ENCODE measurements around the gene ANKS4B. TPM values are rescaled to one million over a fixed set of nuclear protein-coding genes. Genes with fewer than 3 reads are reported as not detected.
"Not testable (repeated sequence)": the region's sequence is repeated elsewhere in the genome, so short reads cannot be mapped to it uniquely, and the experiment has no call there.

ANKS4B gene
- total and polyA plus RNA-seq, 5 donors from 2014 or later: not detected

- H3K27me3 ChIP-seq (ENCODE audit: control insufficient read depth, insufficient read depth, low read length): peaks cover 10% of the 10 kb centered on the region
- ATAC-seq (ENCODE audit: low read depth in 2 of 2) (no peak), DNase-seq (no peak)
- H3K27ac Mint-ChIP-seq: no peak overlapping the region
- no peaks in the 10 kb centered on the region for H3K4me1 Mint-ChIP-seq
- H3K4me1 ChIP-seq (ENCODE audit: control insufficient read depth, insufficient read depth, low read length, poor library complexity, severe bottlenecking): no peaks in the 10 kb centered on the region
- H3K36me3 Mint-ChIP-seq: no peaks in the 10 kb centered on the region
- H3K36me3 ChIP-seq (ENCODE audit: control insufficient read depth, insufficient read depth, low read length): no peaks in the 10 kb centered on the region
- H3K27me3 Mint-ChIP-seq: peaks cover 19% of the 10 kb centered on the region
- H3K27ac ChIP-seq (ENCODE audit: insufficient read depth, low read length, poor library complexity, severe bottlenecking): no peak overlapping the region
- H3K4me3 ChIP-seq (ENCODE audit: low read depth, low read length): no peak overlapping the region
- peaks cover 0 to 2% of the 10 kb centered on the region in 2 experiments for H3K9me3 ChIP-seq (ENCODE audit: control insufficient read depth in 2 of 2, low read length in 2 of 2)
- no peaks in the 10 kb centered on the region for H3K9me3 Mint-ChIP-seq
- H3K4me3 Mint-ChIP-seq: no peak overlapping the region
These were observed 1.7 kb downstream of the ANKS4B start for GRCh38 chr16:21235199-21235585.

GRCh38 chr16:21236831-21237230 is 3.3 kb downstream of the ANKS4B start:
- Histone ChIP-seq H3K36me3 (ENCODE audit: control insufficient read depth, insufficient read depth, low read length) (no peaks in the 10 kb centered on the region), H3K9me3 (ENCODE audit: control insufficient read depth in 2 of 2, low read length in 2 of 2) (peaks cover 0 to 2% of the 10 kb centered on the region in 2 experiments), H3K27me3 (ENCODE audit: control insufficient read depth, insufficient read depth, low read length) (peaks cover 7% of the 10 kb centered on the region), H3K4me3 (ENCODE audit: low read depth, low read length) (no peak overlapping the region), H3K4me1 (ENCODE audit: control insufficient read depth, insufficient read depth, low read length, poor library complexity, severe bottlenecking) (no peaks in the 10 kb centered on the region), H3K27ac (ENCODE audit: insufficient read depth, low read length, poor library complexity, severe bottlenecking) (no peak overlapping the region)
- H3K27me3 Mint-ChIP-seq: peaks cover 15% of the 10 kb centered on the region
- no peaks in the 10 kb centered on the region for H3K36me3 Mint-ChIP-seq
- H3K4me3 Mint-ChIP-seq: no peak overlapping the region
- no peaks in the 10 kb centered on the region for H3K9me3 Mint-ChIP-seq
- H3K4me1 Mint-ChIP-seq: no peaks in the 10 kb centered on the region
- DNase-seq (no peak), ATAC-seq (ENCODE audit: low read depth in 2 of 2) (no peak)
- no peak overlapping the region for H3K27ac Mint-ChIP-seq

DNA sequence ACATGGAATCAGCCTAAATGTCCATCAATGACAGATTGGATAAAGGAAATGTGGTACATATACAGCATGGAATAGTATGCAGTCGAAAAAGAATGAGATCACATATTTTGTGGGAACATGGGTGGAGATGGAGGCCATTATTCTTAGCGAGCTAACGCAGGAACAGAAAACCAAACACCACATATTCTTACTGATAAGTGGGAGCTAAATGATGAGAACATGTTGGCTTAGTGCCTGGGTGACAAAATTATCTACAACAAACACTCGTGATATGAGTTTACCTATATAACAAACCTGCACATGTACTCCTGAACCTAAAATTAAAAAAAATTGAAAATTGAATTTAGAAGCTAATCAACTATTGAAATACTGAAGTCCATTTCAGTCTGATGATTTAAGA is 6.1 kb downstream of the ANKS4B start:
- DNase-seq: no peak
- Histone ChIP-seq H3K36me3 (ENCODE audit: control insufficient read depth, insufficient read depth, low read length) (no peaks in the 10 kb centered on the region), H3K27ac (ENCODE audit: insufficient read depth, low read length, poor library complexity, severe bottlenecking) (no peak overlapping the region), H3K27me3 (ENCODE audit: control insufficient read depth, insufficient read depth, low read length) (peaks cover 3% of the 10 kb centered on the region), H3K4me3 (ENCODE audit: low read depth, low read length) (no peak overlapping the region), H3K9me3 (ENCODE audit: control insufficient read depth in 2 of 2, low read length in 2 of 2) (no peaks in the 10 kb centered on the region), H3K4me1 (ENCODE audit: control insufficient read depth, insufficient read depth, low read length, poor library complexity, severe bottlenecking) (no peaks in the 10 kb centered on the region)
- Mint-ChIP-seq H3K9me3 (no peaks in the 10 kb centered on the region), H3K27ac (no peak overlapping the region), H3K4me1 (no peaks in the 10 kb centered on the region), H3K36me3 (no peaks in the 10 kb centered on the region), H3K4me3 (no peak overlapping the region), H3K27me3 (peaks cover 8% of the 10 kb centered on the region)
- ATAC-seq (ENCODE audit: low read depth in 2 of 2): no peak

GRCh38 chr16:21242756-21243155 is 9.3 kb downstream of the ANKS4B start:
- peaks cover 0 to 6% (median 0%) of the 10 kb centered on the region in 4 donors for H3K4me1 Mint-ChIP-seq
- H3K27ac Mint-ChIP-seq: no peak overlapping the region
- Histone ChIP-seq H3K4me1 (ENCODE audit: control insufficient read depth, insufficient read depth, low read length, poor library complexity, severe bottlenecking) (no peaks in the 10 kb centered on the region), H3K9me3 (ENCODE audit: control insufficient read depth in 2 of 2, low read length in 2 of 2) (no peaks in the 10 kb centered on the region), H3K36me3 (ENCODE audit: control insufficient read depth, insufficient read depth, low read length) (no peaks in the 10 kb centered on the region), H3K27ac (ENCODE audit: insufficient read depth, low read length, poor library complexity, severe bottlenecking) (no peak overlapping the region), H3K27me3 (ENCODE audit: control insufficient read depth, insufficient read depth, low read length) (peaks cover 2% of the 10 kb centered on the region), H3K4me3 (ENCODE audit: low read depth, low read length) (no peak overlapping the region)
- H3K27me3 Mint-ChIP-seq: peaks cover 23% of the 10 kb centered on the region
- no peaks in the 10 kb centered on the region for H3K36me3 Mint-ChIP-seq
- peaks cover 0 to 5% (median 0%) of the 10 kb centered on the region in 7 donors for H3K9me3 Mint-ChIP-seq
- no peak for DNase-seq
- no peak overlapping the region for H3K4me3 Mint-ChIP-seq
- ATAC-seq (ENCODE audit: low read depth in 2 of 2): no peak

DNA sequence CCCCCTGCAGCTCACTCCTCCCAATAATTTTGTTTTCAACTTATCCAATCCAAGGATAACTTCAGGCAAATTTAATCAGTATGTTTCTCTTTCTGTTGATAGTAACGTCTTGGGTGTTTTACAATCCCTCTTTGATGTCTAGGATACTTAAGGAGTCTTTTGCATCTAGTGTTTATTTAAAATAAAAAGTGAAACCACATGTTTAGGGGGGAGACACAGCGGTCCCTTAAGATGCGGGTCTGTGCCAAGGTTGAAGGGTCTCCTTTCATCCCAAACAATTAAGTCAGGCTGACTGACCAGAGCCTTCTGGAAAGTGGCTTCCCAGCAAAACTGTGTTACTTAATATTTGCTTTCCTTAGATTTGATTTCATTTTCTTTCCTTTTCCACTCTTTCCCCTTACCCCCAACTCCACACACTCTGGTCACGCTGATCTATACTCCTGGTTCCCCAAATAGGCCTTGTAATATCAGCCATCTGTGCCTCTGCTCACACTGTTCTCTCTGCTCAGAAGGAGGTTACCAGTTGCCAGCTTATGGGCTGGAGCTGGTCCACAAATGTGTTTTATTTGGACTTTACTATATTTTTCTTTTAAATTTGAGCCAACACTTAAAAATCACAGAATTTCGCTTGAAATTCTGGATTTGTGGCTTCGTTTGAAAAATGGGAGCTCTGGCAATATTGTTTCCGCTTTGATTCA is 11.2 kb downstream of the ANKS4B start:
- no peaks in the 10 kb centered on the region for H3K36me3 Mint-ChIP-seq

GRCh38 chr16:21248179-21248578 is 14.7 kb downstream of the ANKS4B start:
- H3K36me3 Mint-ChIP-seq; H3K4me1 ChIP-seq (ENCODE audit: control insufficient read depth, insufficient read depth, low read length, poor library complexity, severe bottlenecking); H3K9me3 ChIP-seq (ENCODE audit: control insufficient read depth in 2 of 2, low read length in 2 of 2); H3K27ac ChIP-seq (ENCODE audit: insufficient read depth, low read length, poor library complexity, severe bottlenecking); H3K27me3 ChIP-seq (ENCODE audit: control insufficient read depth, insufficient read depth, low read length); H3K36me3 ChIP-seq (ENCODE audit: control insufficient read depth, insufficient read depth, low read length); H3K4me3 Mint-ChIP-seq; DNase-seq; H3K4me3 ChIP-seq (ENCODE audit: low read depth, low read length); H3K27ac Mint-ChIP-seq; ATAC-seq (ENCODE audit: low read depth in 2 of 2); H3K4me1 Mint-ChIP-seq; H3K9me3 Mint-ChIP-seq: not testable (repeated sequence)
- peaks cover 35% of the 10 kb centered on the region for H3K27me3 Mint-ChIP-seq

More for the DNA sequence above, 11.2 kb downstream of the ANKS4B start:
- Mint-ChIP-seq H3K9me3 (peaks cover 0 to 5% (median 0%) of the 10 kb centered on the region in 7 donors), H3K27me3 (peaks cover 30% of the 10 kb centered on the region), H3K27ac (no peak overlapping the region), H3K4me1 (peaks cover 0 to 6% (median 0%) of the 10 kb centered on the region in 4 donors), H3K4me3 (no peak overlapping the region)
- peaks cover 4% of the 10 kb centered on the region for H3K27me3 ChIP-seq (ENCODE audit: control insufficient read depth, insufficient read depth, low read length)
- ATAC-seq (ENCODE audit: low read depth in 2 of 2) (no peak), DNase-seq (no peak)
- H3K9me3 ChIP-seq (ENCODE audit: control insufficient read depth in 2 of 2, low read length in 2 of 2): no peaks in the 10 kb centered on the region
- no peak overlapping the region for H3K27ac ChIP-seq (ENCODE audit: insufficient read depth, low read length, poor library complexity, severe bottlenecking)
- no peak overlapping the region for H3K4me3 ChIP-seq (ENCODE audit: low read depth, low read length)
- no peaks in the 10 kb centered on the region for H3K36me3 ChIP-seq (ENCODE audit: control insufficient read depth, insufficient read depth, low read length)
- no peaks in the 10 kb centered on the region for H3K4me1 ChIP-seq (ENCODE audit: control insufficient read depth, insufficient read depth, low read length, poor library complexity, severe bottlenecking)

- Mint-ChIP-seq H3K9me3 (peaks cover 0 to 5% (median 0%) of the 10 kb centered on the region in 7 donors), H3K27ac (peak overlapping the region in 1 of 3 donors; percentile 57), H3K4me3 (no peak overlapping the region), H3K4me1 (peaks cover 0 to 6% (median 0%) of the 10 kb centered on the region in 4 donors), H3K36me3 (no peaks in the 10 kb centered on the region), H3K27me3 (peaks cover 46% of the 10 kb centered on the region)
- H3K4me3 ChIP-seq (ENCODE audit: low read depth, low read length): no peak overlapping the region
- no peak for DNase-seq
- no peaks in the 10 kb centered on the region for H3K9me3 ChIP-seq (ENCODE audit: control insufficient read depth in 2 of 2, low read length in 2 of 2)
- H3K27me3 ChIP-seq (ENCODE audit: control insufficient read depth, insufficient read depth, low read length): peaks cover 4% of the 10 kb centered on the region
- no peaks in the 10 kb centered on the region for H3K36me3 ChIP-seq (ENCODE audit: control insufficient read depth, insufficient read depth, low read length)
- no peak overlapping the region for H3K27ac ChIP-seq (ENCODE audit: insufficient read depth, low read length, poor library complexity, severe bottlenecking)
- no peak for ATAC-seq (ENCODE audit: low read depth in 2 of 2)
- H3K4me1 ChIP-seq (ENCODE audit: control insufficient read depth, insufficient read depth, low read length, poor library complexity, severe bottlenecking): no peaks in the 10 kb centered on the region
These were observed 16.8 kb downstream of the ANKS4B start for GRCh38 chr16:21250072-21250923.

Measured in CD4-positive, CD25-positive, alpha-beta regulatory T cell (primary cell).